Peyer's patch (tissue), 4 donors: ENCODE results near the gene ZNF33B.

Experiments used
- POLR2A ChIP-seq, 2 donors: fragments of 450-650 bp; IDR thresholded peaks; one replicate each; pipeline ENCODE4 v1.5.1; 2017; ENCODE audit warnings: antibody characterized with exemption in 2 of 2, mild to moderate bottlenecking in 2 of 2, moderate library complexity in 2 of 2
- TF ChIP-seq, protein P1 (sequence below), 6 experiments: fragments of 450-650 bp in 4 of 6; fragments of 200-600 bp in 2 of 6; sonication (generic) in 1 of 6; IDR thresholded peaks; one replicate each; pipeline ENCODE4 v1.5.1; 2017 to 2019; ENCODE audit warnings: antibody characterized with exemption in 6 of 6, mild to moderate bottlenecking in 3 of 6, moderate library complexity in 1 of 6

DNA sequence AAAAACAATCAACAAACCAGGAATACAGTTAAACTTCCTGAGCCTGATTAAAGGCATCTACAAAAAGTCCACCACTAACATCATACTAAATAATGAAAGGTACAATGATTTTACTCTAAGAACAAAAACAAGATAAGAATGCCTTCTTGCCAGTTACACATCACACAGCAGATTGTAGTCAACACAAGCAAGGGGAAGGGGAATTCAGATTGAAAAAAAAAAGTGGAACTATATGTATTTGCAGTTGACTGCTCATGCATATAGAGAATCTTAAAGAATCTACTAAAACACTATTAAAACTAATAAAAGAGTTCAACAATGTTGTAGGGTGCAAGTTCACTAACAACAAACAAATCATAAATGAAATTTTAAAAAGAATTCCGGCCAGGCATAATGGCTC lies 28.5 kb downstream of the ZNF33B start:
- TF ChIP-seq, protein P1, sequence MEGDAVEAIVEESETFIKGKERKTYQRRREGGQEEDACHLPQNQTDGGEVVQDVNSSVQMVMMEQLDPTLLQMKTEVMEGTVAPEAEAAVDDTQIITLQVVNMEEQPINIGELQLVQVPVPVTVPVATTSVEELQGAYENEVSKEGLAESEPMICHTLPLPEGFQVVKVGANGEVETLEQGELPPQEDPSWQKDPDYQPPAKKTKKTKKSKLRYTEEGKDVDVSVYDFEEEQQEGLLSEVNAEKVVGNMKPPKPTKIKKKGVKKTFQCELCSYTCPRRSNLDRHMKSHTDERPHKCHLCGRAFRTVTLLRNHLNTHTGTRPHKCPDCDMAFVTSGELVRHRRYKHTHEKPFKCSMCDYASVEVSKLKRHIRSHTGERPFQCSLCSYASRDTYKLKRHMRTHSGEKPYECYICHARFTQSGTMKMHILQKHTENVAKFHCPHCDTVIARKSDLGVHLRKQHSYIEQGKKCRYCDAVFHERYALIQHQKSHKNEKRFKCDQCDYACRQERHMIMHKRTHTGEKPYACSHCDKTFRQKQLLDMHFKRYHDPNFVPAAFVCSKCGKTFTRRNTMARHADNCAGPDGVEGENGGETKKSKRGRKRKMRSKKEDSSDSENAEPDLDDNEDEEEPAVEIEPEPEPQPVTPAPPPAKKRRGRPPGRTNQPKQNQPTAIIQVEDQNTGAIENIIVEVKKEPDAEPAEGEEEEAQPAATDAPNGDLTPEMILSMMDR (IDR thresholded peaks at IDR 0.05): no peak
- TF ChIP-seq POLR2A (IDR thresholded peaks at IDR 0.05): no peak
